GM18951 (cell line): ENCODE data around the gene AOC3.

ENCODE experiments used
- POLR2A ChIP-seq: IDR thresholded peaks from 4 replicates; pipeline ENCODE4 v1.6.1; 2011; ENCODE audit warnings: mild to moderate bottlenecking; ENCODE audit not compliant: insufficient read length, insufficient read depth; ENCODE audit errors: extremely low read depth
- in situ Hi-C: fragments of 300-500 bp; cut with MboI; formaldehyde crosslinking; loops from one replicate; pipeline ENCODE4 v1.12.0; 2022; ENCODE audit warnings: low sequenced_read_pairs, mixed read lengths, inconsistent platforms; ENCODE audit not compliant: unreplicated experiment

AOC3 gene

GRCh38 chr17:42832213-42832933 is 18.6 kb upstream of the AOC3 start:
- in situ Hi-C loops = no loop called here
- TF ChIP-seq POLR2A = no peak

DNA sequence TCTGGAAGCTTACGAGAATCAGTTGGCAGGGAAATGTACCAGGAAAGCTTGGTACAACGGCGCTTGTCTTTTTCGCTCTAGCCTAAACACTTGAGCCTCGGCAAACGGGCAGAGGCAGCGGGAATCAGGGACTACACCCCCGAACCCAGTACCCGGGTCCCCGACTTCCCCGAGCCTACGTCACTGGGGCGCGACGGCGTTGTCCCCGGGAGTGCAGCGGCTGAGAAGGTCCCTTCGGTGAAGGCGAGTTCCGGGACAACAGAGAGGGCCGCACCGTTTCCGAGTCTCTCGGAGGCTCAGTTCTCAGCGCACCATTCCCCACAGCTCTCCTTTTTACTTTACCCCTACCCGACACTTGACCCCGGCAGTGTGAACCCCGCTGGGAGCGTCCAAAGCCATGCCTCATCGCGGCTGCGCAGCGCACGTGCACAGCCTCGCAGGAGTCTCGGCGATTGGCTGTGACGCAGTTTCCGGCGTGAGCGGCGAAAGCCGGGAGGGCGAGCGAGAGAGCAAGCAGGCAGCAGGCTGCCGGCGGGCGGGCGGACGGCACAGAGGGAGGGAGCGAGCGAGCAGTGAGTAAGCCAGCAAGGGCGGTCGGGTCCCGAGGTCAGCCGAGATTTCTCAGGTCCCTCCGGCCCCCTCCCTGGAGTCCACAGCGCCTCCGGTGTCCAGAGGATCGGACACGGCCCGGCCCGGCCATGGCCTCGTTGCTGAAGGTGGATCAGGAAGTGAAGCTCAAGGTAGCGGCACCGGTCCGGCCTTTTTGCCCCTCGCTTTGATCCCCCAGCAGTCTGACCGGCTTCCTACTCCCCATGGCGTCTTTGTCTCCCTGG is 17.8 kb upstream of the AOC3 start, which contains the start of gene PSME3:
PSME3 (plus strand) TSS at position 464 of the 833 bp plus-strand sequence; CDS start at position 699, 235 bp downstream.
- TF ChIP-seq POLR2A = peak; percentile 97
- in situ Hi-C loops = no loop called here

DNA sequence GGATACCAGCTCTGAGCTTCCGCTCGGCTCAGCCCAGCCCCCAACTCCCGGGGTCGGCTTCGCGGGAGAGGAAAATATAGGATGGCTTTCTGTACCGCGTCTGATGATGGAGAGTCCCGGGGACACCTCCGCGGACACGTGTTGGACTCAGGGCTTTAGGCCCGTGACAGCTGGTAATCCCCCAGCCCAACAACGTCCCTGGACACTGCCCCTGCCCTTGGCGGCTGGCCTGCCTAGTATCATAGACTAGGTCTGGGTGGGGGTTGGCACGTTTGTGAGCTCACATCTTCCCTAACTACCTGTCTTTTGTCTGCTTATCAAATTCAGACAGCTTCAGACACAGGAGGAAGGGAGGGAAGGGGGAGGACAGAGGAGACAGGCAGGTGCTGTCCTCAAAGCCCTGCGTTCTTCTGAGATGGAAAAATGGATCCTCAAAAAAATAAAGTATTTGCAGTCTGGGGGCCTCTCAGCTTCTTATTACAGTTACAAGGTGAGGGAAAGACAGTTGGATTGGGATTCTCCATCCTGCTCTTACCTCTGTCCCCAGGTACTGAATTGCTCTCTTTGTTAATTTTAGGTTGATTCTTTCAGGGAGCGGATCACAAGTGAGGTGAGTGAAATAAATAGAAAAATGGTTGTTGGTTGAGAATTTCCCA is 17.1 kb upstream of the AOC3 start:
- TF ChIP-seq POLR2A = no peak

GRCh38 chr17:42835732-42836131 is 15.3 kb upstream of the AOC3 start:
- in situ Hi-C loops = no loop called here
- no peak for TF ChIP-seq POLR2A

More for the DNA sequence above, 17.1 kb upstream of the AOC3 start:
- in situ Hi-C loops = no loop called here

DNA sequence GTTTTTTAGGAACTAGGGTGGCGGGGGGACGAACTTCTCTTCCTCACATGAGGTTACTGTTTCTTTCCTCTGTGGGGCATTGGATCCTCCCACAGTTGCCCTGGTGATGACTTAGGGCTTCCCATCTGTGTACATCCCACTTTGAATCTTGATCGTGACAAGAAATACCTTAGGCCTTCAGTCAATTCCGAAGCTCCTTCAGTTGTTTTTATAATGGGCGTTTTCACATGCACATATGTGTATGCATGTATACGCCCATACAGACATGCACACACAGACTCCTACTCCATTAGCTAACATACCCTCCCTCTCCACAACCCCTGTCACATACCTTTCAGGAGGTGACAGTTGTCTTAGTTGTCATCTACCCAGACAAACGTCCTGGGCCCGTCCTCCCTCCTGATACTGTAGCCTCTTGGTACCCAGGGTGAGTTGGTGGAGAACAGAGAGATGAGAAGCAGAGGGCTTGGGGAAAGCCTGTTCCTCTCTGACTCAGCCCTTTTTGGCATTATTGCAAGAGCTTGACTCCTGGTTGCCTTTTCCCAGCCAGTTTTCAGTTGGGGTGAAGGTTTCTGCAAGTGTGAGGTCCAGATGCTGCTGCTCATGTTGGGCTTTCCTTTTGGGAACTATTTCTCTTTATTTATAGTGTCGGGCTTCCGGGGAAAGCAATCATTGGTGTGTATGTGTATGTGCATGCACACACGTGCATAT is 8.9 kb upstream of the AOC3 start:
- in situ Hi-C loops = no loop called here
- no peak for TF ChIP-seq POLR2A

DNA sequence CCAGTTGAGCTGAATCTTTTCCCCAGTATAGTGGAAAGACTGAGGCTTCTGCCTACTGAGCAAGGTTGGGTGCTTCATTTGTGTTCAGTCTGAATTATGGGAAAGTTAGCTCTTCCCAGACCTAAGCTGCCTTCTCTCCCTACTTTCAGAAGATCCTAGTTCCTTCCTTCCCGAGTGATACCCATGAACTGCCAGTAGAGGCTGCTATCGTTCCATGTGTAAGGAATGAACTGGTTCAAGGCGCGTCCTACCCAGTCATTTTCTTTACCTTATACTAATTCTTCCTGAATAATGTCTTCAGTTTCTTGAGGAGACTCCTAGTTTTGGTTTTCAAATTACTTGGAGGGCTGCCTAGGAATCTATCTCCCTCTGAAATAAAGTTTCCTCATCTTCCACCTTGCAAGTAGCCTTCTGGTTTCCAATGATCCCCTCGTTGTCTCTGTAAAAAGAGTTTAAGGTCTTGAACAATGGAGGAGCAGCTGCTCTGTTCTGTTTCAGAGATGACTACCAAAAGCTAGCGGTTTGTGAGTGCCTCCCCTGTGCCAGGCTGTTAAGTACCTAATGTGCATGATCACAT is 7.6 kb upstream of the AOC3 start:
- no peak for TF ChIP-seq POLR2A
- in situ Hi-C loops = no loop called here

DNA sequence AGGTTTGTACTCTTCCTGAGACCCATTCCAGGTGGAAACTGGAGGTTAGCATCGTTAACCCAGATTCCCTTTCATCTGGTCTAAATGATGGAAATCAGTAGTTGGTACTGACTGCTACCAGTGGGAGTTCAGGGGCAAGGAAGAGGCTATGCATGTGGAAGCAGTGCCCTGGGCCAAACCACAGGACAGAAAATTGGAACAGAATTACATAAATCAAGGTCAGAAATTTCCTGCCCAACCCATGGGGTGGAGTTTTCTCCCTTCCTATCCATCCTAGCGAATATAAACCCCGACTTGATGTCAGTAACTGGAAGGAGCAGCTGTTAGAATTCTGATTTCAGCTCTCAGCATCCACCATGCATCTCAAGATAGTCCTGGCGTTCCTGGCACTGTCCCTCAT is 6.7 kb upstream of the AOC3 start, which contains the start of gene AOC2:
AOC2 (plus strand) TSS at position 310 of the 400 bp plus-strand sequence; CDS start at position 357, 47 bp downstream.
- TF ChIP-seq POLR2A = no peak
- in situ Hi-C loops = no loop called here

DNA sequence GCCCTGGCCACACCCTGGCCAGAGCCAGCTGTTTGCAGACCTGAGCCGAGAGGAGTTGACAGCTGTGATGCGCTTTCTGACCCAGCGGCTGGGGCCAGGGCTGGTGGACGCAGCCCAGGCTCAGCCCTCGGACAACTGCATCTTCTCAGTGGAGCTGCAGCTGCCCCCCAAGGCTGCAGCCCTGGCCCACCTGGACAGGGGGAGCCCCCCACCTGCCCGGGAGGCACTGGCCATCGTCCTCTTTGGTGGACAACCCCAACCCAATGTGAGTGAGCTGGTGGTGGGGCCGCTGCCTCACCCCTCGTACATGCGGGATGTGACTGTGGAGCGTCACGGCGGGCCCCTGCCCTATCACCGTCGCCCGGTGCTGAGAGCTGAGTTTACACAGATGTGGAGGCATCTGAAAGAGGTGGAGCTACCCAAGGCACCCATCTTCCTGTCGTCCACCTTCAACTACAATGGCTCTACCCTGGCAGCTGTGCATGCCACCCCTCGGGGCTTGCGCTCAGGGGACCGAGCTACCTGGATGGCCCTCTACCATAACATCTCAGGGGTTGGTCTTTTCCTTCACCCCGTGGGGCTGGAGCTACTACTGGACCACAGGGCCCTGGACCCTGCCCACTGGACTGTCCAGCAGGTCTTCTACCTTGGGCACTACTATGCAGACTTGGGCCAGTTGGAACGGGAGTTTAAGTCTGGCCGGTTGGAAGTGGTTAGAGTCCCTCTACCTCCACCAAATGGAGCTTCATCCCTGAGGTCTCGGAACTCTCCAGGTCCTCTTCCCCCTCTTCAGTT is 6.0 kb upstream of the AOC3 start:
- in situ Hi-C loops = no loop called here

GRCh38 chr17:42845556-42845917 is 5.5 kb upstream of the AOC3 start:
- TF ChIP-seq POLR2A = no peak
- in situ Hi-C loops = no loop called here

More for the DNA sequence above, 6.0 kb upstream of the AOC3 start:
- no peak for TF ChIP-seq POLR2A

DNA sequence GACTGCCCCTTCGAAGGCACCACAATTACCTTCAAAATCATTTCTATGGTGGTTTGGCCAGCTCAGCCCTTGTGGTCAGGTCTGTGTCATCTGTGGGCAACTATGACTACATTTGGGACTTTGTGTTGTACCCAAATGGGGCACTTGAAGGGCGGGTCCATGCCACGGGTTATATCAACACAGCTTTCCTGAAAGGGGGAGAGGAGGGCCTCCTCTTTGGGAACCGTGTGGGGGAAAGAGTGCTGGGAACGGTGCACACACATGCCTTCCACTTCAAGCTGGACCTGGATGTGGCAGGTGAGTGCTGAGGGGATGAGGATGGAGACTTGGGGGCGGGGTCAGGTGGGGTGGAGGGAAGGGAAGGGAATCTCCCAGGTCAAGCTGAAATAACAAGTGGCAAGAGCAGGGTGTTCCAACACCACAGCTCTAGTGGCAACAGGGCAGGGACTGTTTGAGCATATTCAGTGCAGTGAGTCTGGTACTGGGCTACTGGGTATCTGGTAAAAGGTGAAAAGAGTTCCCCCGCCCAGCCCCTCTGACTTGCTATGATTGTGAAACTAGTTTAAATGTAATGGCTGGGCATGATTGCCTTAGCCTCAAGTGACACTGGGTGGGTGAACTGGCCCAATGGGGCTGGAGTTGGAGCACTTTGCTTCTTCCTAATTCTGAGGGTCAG is 4.9 kb upstream of the AOC3 start:
- in situ Hi-C loops = no loop called here
- no peak for TF ChIP-seq POLR2A

GRCh38 chr17:42846594-42847280 is 4.3 kb upstream of the AOC3 start:
- TF ChIP-seq POLR2A = no peak
- in situ Hi-C loops = no loop called here

DNA sequence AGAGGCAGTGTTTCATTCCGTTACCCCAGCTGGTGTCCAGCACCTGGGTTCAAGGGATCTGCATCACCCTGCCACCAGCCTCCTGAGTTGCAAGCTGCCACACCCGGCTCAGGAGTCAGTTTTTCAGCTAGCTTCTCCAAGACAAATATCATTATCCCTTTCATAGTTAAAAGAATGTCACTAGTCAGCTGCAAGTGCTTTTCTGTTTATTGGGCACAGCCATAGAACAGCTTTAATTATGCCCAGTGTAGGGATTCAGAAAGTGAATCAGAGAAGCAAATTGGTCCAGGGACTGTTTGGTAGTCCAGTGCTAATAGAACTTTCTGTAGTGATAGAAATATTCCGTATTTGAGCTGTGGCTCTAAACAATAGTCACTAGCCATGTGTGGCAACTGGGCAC is 2.9 kb upstream of the AOC3 start:
- no peak for TF ChIP-seq POLR2A
- in situ Hi-C loops = no loop called here
